K562 (cell line): Measurements from ENCODE around the gene PSMD13. TPM values are rescaled to one million over a fixed set of nuclear protein-coding genes. Genes with fewer than 3 reads are reported as not detected.

Source experiments
- ATAC-seq: fragments of 200-7000 bp; cut with Tn5 transposase; 3 replicates; pipeline ENCODE4 v1.9.1; 2020; ENCODE audit warnings: moderate library complexity
- BruUV-seq: library from RNA; stranded (reverse); fragments of 400-500 nt; replicated peaks from 2 replicates; lab custom pipeline; 2021; lab: Mats Ljungman, UMichigan
- CTCF ChIA-PET: fragments of 300-600 bp; formaldehyde crosslinking; extraction: SDS; loops from one replicate; lab custom pipeline; 2021; ENCODE audit warnings: low intra/inter-chr PET ratio; lab: Yijun Ruan, JAX
- POLR2A ChIA-PET: fragments of 300-600, 350-650 bp; sonication (Branson Sonifier 250); formaldehyde crosslinking; extraction: SDS; loops from one replicate; lab custom pipeline; 2021; ENCODE audit warnings: antibody characterized with exemption, inconsistent platforms; lab: Yijun Ruan, JAX
- DNase-seq, 4 experiments: peaks; one replicate each; pipeline versions ENCODE4 v3.0.0 to v3.0.0-alpha.2; 2011 to 2018; ENCODE audit warnings: low spot score in 3 of 4, mixed read lengths in 3 of 4; ENCODE audit errors: extremely low read depth in 1 of 4
- FAIRE-seq: peaks from 2 replicates; lab custom pipeline; 2011; peaks lifted over from hg19 to GRCh38; lab: Jason Lieb, UNC
- H2AFZ ChIP-seq: 2 replicates; pipeline ENCODE4 v1.6.0; 2011; ENCODE audit warnings: low read depth, low read length, control low read depth, inconsistent platforms
- H3K27ac ChIP-seq: fragments of 200-600 bp; 3 replicates; pipeline ENCODE4 v1.8.0; 2011; ENCODE audit warnings: low read depth, mild to moderate bottlenecking, control low read depth, inconsistent platforms, low read length, moderate library complexity, mixed read lengths; ENCODE audit errors: extremely low read depth
- H3K27me3 ChIP-seq, 2 experiments: fragments of 300-600 bp in 1 of 2; 2 replicates in 1 of 2; 3 replicates in 1 of 2; pipeline versions ENCODE4 v1.6.0 to v1.8.0; 2011; ENCODE audit warnings: inconsistent platforms in 2 of 2, low read length in 2 of 2, mild to moderate bottlenecking in 1 of 2, mixed read lengths in 1 of 2, moderate library complexity in 1 of 2; ENCODE audit not compliant: control insufficient read depth in 2 of 2, insufficient read depth in 2 of 2
- H3K36me3 ChIP-seq: fragments of 300-600 bp; 3 replicates; pipeline ENCODE4 v1.8.0; 2011; ENCODE audit warnings: mild to moderate bottlenecking, low read length, inconsistent platforms; ENCODE audit not compliant: control insufficient read depth, insufficient read depth
- H3K4me1 ChIP-seq, 2 experiments: fragments of 200-600 bp in 1 of 2; replicated peaks in 1 of 2; 2 replicates in 1 of 2; 3 replicates in 1 of 2; pipeline versions ENCODE4 v1.5.1 to v1.8.0; 2011; ENCODE audit warnings: inconsistent platforms in 2 of 2, low read length in 2 of 2, mild to moderate bottlenecking in 1 of 2, mixed read lengths in 1 of 2, moderate library complexity in 1 of 2; ENCODE audit not compliant: control insufficient read depth in 2 of 2, insufficient read depth in 2 of 2
- H3K4me2 ChIP-seq: 2 replicates; pipeline ENCODE4 v1.6.1; 2011; ENCODE audit warnings: low read length, control low read depth, inconsistent platforms, mixed read lengths; ENCODE audit not compliant: insufficient read depth
- H3K4me3 ChIP-seq: fragments of 200-600 bp; sonication (generic), shearing (Covaris generic); 2 replicates; pipeline ENCODE4 v1.5.1; 2016; ENCODE audit warnings: control low read depth, inconsistent platforms
- H3K79me2 ChIP-seq: fragments of 200-600 bp; 3 replicates; pipeline ENCODE4 v1.8.0; 2011; ENCODE audit warnings: low read length, inconsistent platforms; ENCODE audit not compliant: control insufficient read depth, insufficient read depth
- H3K9ac ChIP-seq, 2 experiments: 2 replicates each; pipeline versions ENCODE4 v1.6.0 to v1.6.1; 2011; ENCODE audit warnings: low read depth in 2 of 2, low read length in 2 of 2, control low read depth in 1 of 2, inconsistent platforms in 1 of 2, mild to moderate bottlenecking in 1 of 2, mixed read lengths in 1 of 2; ENCODE audit not compliant: insufficient read depth in 1 of 2
- H3K9me1 ChIP-seq: one replicate; pipeline ENCODE4 v1.6.0; 2011; ENCODE audit warnings: inconsistent platforms, mild to moderate bottlenecking, low read length, moderate library complexity; ENCODE audit not compliant: control insufficient read depth, insufficient read depth
- H3K9me3 ChIP-seq: replicated peaks from 2 replicates; pipeline ENCODE4 v1.5.1; 2011; ENCODE audit warnings: low read depth, low read length, inconsistent platforms; ENCODE audit not compliant: control insufficient read depth, insufficient read depth
- H4K20me1 ChIP-seq: replicated peaks from 2 replicates; pipeline ENCODE4 v1.6.1; 2011; ENCODE audit warnings: low read length, inconsistent platforms, mixed read lengths; ENCODE audit not compliant: control insufficient read depth, insufficient read depth
- CEBPG ChIP-seq, 3 experiments: fragments of 200-800 bp in 1 of 3; sonication (Bioruptor generic) in 1 of 3; sonication (generic) in 1 of 3; formaldehyde crosslinking in 1 of 3; IDR thresholded peaks in 2 of 3; conservative IDR thresholded peaks in 1 of 3; 2 replicates each; pipeline versions ENCODE4 v1.6.1 to v1.8.0; 2016 to 2022; ENCODE audit warnings: missing compliant biosample characterization in 2 of 3, missing genetic modification characterization in 2 of 3, mild to moderate bottlenecking in 1 of 3, missing genetic modification reagents in 1 of 3
- POLR2G ChIP-seq: fragments of 200-400 bp; formaldehyde crosslinking; IDR thresholded peaks from 2 replicates; pipeline ENCODE4 v1.6.1; 2017; ENCODE audit warnings: low read depth, mild to moderate bottlenecking, antibody characterized with exemption, low read length, moderate library complexity
- RBM22 ChIP-seq: fragments of 200-400 bp; formaldehyde crosslinking; IDR thresholded peaks from 2 replicates; pipeline ENCODE4 v1.6.1; 2018; ENCODE audit warnings: low read length, low read depth; ENCODE audit not compliant: poor library complexity, severe bottlenecking
- WGBS: fragments of 100-300 bp; shearing (Covaris generic); methylation state at CpG from one replicate; pipeline ENCODE4 v1.1.6; 2016; ENCODE audit warnings: low coverage, mixed read lengths; ENCODE audit not compliant: insufficient coverage; ENCODE audit errors: missing lambda C conversion rate; 5-methylcytosine and 5-hydroxymethylcytosine counted together
- in situ Hi-C: fragments of 300-500 bp; cut with MboI; formaldehyde crosslinking; loops from 4 replicates; pipeline ENCODE4 v1.15.0; 2018; ENCODE audit warnings: inconsistent platforms, mixed read lengths
- intact Hi-C: fragments of 100-400 bp; cut with micrococcal nuclease; formaldehyde crosslinking; loops from 2 replicates; pipeline ENCODE4 v1.14.2; 2022
- polyA plus RNA-seq, 8 experiments: library from polyadenylated mRNA; depleted of rRNA in 4 of 8; stranded (reverse) in 5 of 8; unstranded in 3 of 8; fragments of >200 nt; fragmentation: Nextera tagmentation in 2 of 8; fragmentation: Illumina TruSeq in 1 of 8; extraction: Ambion mirVana in 2 of 8; extraction: Trizol in 1 of 8; gene quantifications; 2 replicates each; pipeline versions ENCODE4 v1.2.1 to v1.2.3, GENCODE V29; 2011 to 2014; ENCODE audit warnings: inconsistent platforms in 1 of 8, missing spikeins in 1 of 8
- total RNA-seq, 7 experiments: library from RNA; depleted of rRNA in 6 of 7; stranded (reverse); fragments of >200 nt in 6 of 7; fragmentation: Illumina TruSeq in 2 of 7; extraction: Trizol in 2 of 7; gene quantifications; 2 replicates each; pipeline versions ENCODE4 v1.2.1 to v1.2.3, GENCODE V29; 2011 to 2021; ENCODE audit warnings: low replicate concordance in 1 of 7
- TF ChIP-seq, protein P1 (sequence below): fragments of 250-450 bp; sonication (Bioruptor Pico); IDR thresholded peaks from 2 replicates; pipeline ENCODE4 v1.4.0; 2020; ENCODE audit warnings: mild to moderate bottlenecking, moderate library complexity

PSMD13 gene
- total and polyA plus RNA-seq, 9 of the 15 experiments (the other 6 are each of a cell fraction or from before 2014, with no cell fraction given), result 185 to 383 (median 267) TPM

DNA sequence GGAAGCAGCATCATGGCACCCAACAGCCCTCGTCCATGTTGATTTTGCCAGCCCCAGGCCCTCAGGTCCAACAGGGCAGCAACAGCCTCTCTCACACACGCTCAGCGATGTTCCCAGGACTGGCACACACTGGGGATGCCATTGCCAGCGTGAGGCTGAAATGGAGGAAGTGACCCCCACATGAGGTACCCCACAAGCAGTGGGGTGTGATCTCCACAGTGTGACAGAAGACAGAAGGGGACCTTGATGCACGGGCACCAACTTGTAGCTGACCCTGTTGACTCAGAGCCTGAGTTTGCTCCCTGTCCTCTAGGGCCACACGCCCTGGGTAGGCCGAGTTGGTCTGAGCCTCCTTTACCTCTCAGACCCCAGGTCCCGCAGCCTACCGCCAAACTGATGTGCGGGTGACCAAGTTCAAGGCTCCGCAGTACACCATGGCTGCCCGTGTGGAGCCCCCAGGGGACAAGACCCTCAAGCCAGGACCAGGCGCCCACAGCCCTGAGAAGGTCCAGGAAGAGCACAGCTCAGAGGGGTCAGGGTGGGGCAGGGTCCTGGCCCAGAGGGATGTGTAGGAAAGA lies 37.7 kb upstream of the PSMD13 start:
- Histone ChIP-seq H4K20me1 (peaks cover 13% of the 10 kb centered on the region), H3K27ac (no peak overlapping the region), H3K36me3 (peaks cover 25% of the 10 kb centered on the region; the same call in 2 of the 3 replicates), H3K27me3 (no peaks in the 10 kb centered on the region), H3K79me2 (peaks cover 4% of the 10 kb centered on the region; the same call in 1 of the 3 replicates), H3K9ac (0 out of 4 replicates have a peak overlapping the region, but pooled peaks of 1 of the 2 experiments have one; percentile 35), H2AFZ (no peak overlapping the region), H3K9me3 (no peaks in the 10 kb centered on the region), H3K9me1 (no peaks in the 10 kb centered on the region), H3K4me3 (no peak overlapping the region), H3K4me1 (peaks cover 13 to 33% of the 10 kb centered on the region in 2 experiments; a peak in 4 of 5 replicates), H3K4me2 (no peak overlapping the region)
- FAIRE-seq (no peak), ATAC-seq (no peak), DNase-seq (no peak)
- ChIA-PET CTCF (no interaction called here), POLR2A (interaction anchor here (0.5 to 2.4 kb wide), 5 partner anchors 8 to 233 kb away, joined by 3 to 23 read pairs (median 3); partner anchors contain the start of genes BET1L and RIC8A)
- TF ChIP-seq POLR2G, result peak; percentile 61
- no peak for TF ChIP-seq CEBPG (CRISPR knock-in tag; IDR thresholded peaks at IDR 0.05)
- no peak for TF ChIP-seq CEBPG (tag; conservative IDR thresholded peaks at IDR 0.05 in 1 of 2, IDR thresholded peaks at IDR 0.05 in 1 of 2)
- TF ChIP-seq RBM22, result peak; percentile 53
- TF ChIP-seq, protein P1, sequence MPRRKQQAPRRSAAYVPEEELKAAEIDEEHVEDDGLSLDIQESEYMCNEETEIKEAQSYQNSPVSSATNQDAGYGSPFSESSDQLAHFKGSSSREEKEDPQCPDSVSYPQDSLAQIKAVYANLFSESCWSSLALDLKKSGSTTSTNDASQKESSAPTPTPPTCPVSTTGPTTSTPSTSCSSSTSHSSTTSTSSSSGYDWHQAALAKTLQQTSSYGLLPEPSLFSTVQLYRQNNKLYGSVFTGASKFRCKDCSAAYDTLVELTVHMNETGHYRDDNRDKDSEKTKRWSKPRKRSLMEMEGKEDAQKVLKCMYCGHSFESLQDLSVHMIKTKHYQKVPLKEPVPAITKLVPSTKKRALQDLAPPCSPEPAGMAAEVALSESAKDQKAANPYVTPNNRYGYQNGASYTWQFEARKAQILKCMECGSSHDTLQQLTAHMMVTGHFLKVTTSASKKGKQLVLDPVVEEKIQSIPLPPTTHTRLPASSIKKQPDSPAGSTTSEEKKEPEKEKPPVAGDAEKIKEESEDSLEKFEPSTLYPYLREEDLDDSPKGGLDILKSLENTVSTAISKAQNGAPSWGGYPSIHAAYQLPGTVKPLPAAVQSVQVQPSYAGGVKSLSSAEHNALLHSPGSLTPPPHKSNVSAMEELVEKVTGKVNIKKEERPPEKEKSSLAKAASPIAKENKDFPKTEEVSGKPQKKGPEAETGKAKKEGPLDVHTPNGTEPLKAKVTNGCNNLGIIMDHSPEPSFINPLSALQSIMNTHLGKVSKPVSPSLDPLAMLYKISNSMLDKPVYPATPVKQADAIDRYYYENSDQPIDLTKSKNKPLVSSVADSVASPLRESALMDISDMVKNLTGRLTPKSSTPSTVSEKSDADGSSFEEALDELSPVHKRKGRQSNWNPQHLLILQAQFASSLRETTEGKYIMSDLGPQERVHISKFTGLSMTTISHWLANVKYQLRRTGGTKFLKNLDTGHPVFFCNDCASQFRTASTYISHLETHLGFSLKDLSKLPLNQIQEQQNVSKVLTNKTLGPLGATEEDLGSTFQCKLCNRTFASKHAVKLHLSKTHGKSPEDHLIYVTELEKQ (CRISPR knock-in tag), result no peak
- intact Hi-C loops (no loop called here), in situ Hi-C loops (loop anchor here (5.0 kb wide), 1 partner anchor 318 kb away; no protein-coding TSS in a partner anchor)
- no TSS peak for BruUV-seq
- WGBS, result 72% methylated on average over 12 of the region's 13 CpGs
